Measurements from ENCODE around the gene MARVELD3.

DNA sequence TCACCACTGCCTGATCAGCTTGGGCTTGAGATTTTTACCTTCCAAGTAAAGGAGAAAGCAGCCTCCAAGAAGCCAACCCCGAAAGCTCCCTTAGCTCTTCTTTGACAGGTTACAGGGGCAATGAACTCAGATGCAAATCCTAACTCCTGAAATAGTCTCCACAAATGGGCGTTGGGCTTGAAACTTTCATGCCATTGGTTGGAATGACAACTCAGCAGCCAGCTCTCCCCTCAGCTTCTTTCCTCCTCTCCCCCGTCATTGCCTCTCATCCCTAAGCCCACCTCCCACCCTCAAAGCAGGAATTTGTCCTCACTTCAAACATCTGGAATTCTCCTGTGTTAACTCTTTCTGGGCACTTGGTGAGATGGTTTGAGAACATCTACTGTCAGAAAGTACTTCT lies 49.0 kb upstream of the MARVELD3 start, which contains the start of gene TAT:
- TF ChIP-seq, protein P1, sequence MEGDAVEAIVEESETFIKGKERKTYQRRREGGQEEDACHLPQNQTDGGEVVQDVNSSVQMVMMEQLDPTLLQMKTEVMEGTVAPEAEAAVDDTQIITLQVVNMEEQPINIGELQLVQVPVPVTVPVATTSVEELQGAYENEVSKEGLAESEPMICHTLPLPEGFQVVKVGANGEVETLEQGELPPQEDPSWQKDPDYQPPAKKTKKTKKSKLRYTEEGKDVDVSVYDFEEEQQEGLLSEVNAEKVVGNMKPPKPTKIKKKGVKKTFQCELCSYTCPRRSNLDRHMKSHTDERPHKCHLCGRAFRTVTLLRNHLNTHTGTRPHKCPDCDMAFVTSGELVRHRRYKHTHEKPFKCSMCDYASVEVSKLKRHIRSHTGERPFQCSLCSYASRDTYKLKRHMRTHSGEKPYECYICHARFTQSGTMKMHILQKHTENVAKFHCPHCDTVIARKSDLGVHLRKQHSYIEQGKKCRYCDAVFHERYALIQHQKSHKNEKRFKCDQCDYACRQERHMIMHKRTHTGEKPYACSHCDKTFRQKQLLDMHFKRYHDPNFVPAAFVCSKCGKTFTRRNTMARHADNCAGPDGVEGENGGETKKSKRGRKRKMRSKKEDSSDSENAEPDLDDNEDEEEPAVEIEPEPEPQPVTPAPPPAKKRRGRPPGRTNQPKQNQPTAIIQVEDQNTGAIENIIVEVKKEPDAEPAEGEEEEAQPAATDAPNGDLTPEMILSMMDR (optimal IDR thresholded peaks at IDR 0.05 in 1 of 3, IDR thresholded peaks at IDR 0.05 in 1 of 3, conservative IDR thresholded peaks at IDR 0.05 in 1 of 3; ENCODE audit: extremely low read depth in 1 of 3, insufficient read depth in 2 of 3, low read length in 3 of 3) = no peak
- no peak for TF ChIP-seq EZH2 (IDR thresholded peaks at IDR 0.05; ENCODE audit: low read length)
